GM13977 (cell line): ENCODE measurements around the gene FOXO6.

ENCODE experiments used
- DNase-seq: peaks from one replicate; pipeline ENCODE4 v3.0.0; 2012; ENCODE audit warnings: low spot score
- CTCF ChIP-seq: IDR thresholded peaks from 2 replicates; pipeline ENCODE4 v1.5.1; 2012; ENCODE audit warnings: mild to moderate bottlenecking, control low read depth; ENCODE audit not compliant: insufficient read depth; ENCODE audit errors: extremely low read depth, missing control alignments
- in situ Hi-C: fragments of 300-500 bp; cut with MboI; formaldehyde crosslinking; loops from one replicate; pipeline ENCODE4 v1.12.0; 2022; ENCODE audit warnings: low sequenced_read_pairs, low pct_unique_long_range_greater_than_20kb, mixed read lengths, inconsistent platforms; ENCODE audit not compliant: unreplicated experiment

FOXO6 gene

GRCh38 chr1:41382480-41383090 lies 21.4 kb downstream of the FOXO6 start:
- no peak for DNase-seq
- in situ Hi-C loops, result no loop called here
- no peak for TF ChIP-seq CTCF

GRCh38 chr1:41383094-41383852 lies 22.0 kb downstream of the FOXO6 start:
- in situ Hi-C loops, result no loop called here
- peak; percentile 56 for DNase-seq

DNA sequence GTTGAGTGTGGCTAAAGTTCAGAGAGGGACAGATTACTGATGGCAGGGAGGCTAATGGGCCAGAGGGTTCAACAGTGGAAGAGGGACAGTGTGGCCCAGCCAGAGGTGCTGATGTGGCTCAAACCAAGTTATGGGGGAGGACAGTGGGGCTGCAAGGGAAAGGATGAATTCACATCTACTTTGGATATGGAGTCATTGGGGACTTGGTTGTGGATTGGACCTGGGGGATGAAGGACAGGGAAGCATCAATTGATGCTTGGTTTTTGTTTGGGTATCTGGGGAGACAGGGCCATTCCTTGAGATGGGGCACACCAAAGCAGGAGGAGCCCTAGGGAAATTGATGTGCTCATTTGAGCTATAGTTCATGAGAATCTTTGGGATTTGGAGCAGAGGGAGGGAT lies 23.3 kb downstream of the FOXO6 start:
- no peak for DNase-seq
- TF ChIP-seq CTCF, result no peak
- in situ Hi-C loops, result no loop called here

More at GRCh38 chr1:41383094-41383852, 22.0 kb downstream of the FOXO6 start:
- no peak for TF ChIP-seq CTCF

- TF ChIP-seq CTCF, result no peak
- in situ Hi-C loops, result no loop called here
- no peak for DNase-seq
Observed at GRCh38 chr1:41385398-41386195, 24.4 kb downstream of the FOXO6 start.

- no peak for DNase-seq
- no peak for TF ChIP-seq CTCF
- in situ Hi-C loops, result no loop called here
Observed at GRCh38 chr1:41386196-41386663, 25.0 kb downstream of the FOXO6 start.

GRCh38 chr1:41387667-41388091 lies 26.4 kb downstream of the FOXO6 start:
- no peak for TF ChIP-seq CTCF
- in situ Hi-C loops, result no loop called here
- no peak for DNase-seq
